ENCODE results near the gene PRPF40B.

Gene PRPF40B

GRCh38 chr12:49673446-49674317, 50.3 kb downstream of the PRPF40B start:
- H3K4me3 ChIP-seq (replicated peaks; ENCODE audit: low read depth, low read length), result no peak overlapping the region
- TF ChIP-seq CTCF (IDR thresholded peaks at IDR 0.05; ENCODE audit: low read length, missing control alignments), result peak; percentile 44
- peak; percentile 98 for DNase-seq (ENCODE audit: low read depth)

GRCh38 chr12:49674318-49674981, 51.1 kb downstream of the PRPF40B start:
- no peak overlapping the region for H3K4me3 ChIP-seq (replicated peaks; ENCODE audit: low read depth, low read length)
- peak; percentile 32 for DNase-seq (ENCODE audit: low read depth)
- TF ChIP-seq CTCF (IDR thresholded peaks at IDR 0.05; ENCODE audit: low read length, missing control alignments), result no peak

- TF ChIP-seq CTCF (IDR thresholded peaks at IDR 0.05; ENCODE audit: low read length, missing control alignments), result no peak
- no peak for DNase-seq (ENCODE audit: low read depth)
- no peak overlapping the region for H3K4me3 ChIP-seq (replicated peaks; ENCODE audit: low read depth, low read length)
Observed at GRCh38 chr12:49675137-49675536, 51.8 kb downstream of the PRPF40B start.

- no peak for TF ChIP-seq CTCF (IDR thresholded peaks at IDR 0.05; ENCODE audit: low read length, missing control alignments)
- DNase-seq (ENCODE audit: low read depth), result no peak
- no peak overlapping the region for H3K4me3 ChIP-seq (replicated peaks; ENCODE audit: low read depth, low read length)
Observed at GRCh38 chr12:49678711-49679110, 55.4 kb downstream of the PRPF40B start.

- no peak for TF ChIP-seq CTCF (IDR thresholded peaks at IDR 0.05; ENCODE audit: low read length, missing control alignments)
- H3K4me3 ChIP-seq (replicated peaks; ENCODE audit: low read depth, low read length), result no peak overlapping the region
- no peak for DNase-seq (ENCODE audit: low read depth)
Observed at GRCh38 chr12:49680075-49680474, 56.7 kb downstream of the PRPF40B start.

GRCh38 chr12:49683599-49684309, 60.4 kb downstream of the PRPF40B start:
- H3K4me3 ChIP-seq (replicated peaks; ENCODE audit: low read depth, low read length), result no peak overlapping the region
- TF ChIP-seq CTCF (IDR thresholded peaks at IDR 0.05; ENCODE audit: low read length, missing control alignments), result no peak
- DNase-seq (ENCODE audit: low read depth), result no peak

Measured in fibroblast of pulmonary artery (primary cell).